Hematopoietic multipotent progenitor cell treated with erythropoietin and hydrocortisone succinate and interleukin-3 and kit ligand, for 4 days (in vitro differentiated cells): Measurements from ENCODE around the gene ZFPM1.

Experiments
- DNase-seq: peaks from one replicate; pipeline ENCODE4 v3.0.0-alpha.2; 2015

ZFPM1 gene

GRCh38 chr16:88435437-88436355 is 17.4 kb upstream of the ZFPM1 start:
- DNase-seq = no peak

- DNase-seq = no peak
Measured at GRCh38 chr16:88436796-88437195, 16.3 kb upstream of the ZFPM1 start.

GRCh38 chr16:88437367-88437964 is 15.6 kb upstream of the ZFPM1 start:
- DNase-seq = peak; percentile 70

GRCh38 chr16:88438084-88438870 is 14.8 kb upstream of the ZFPM1 start:
- DNase-seq = no peak

- DNase-seq = no peak
Measured at GRCh38 chr16:88439016-88439415, 14.1 kb upstream of the ZFPM1 start.

- no peak for DNase-seq
Measured at GRCh38 chr16:88439706-88440105, 13.4 kb upstream of the ZFPM1 start.

GRCh38 chr16:88440111-88440510 is 13.0 kb upstream of the ZFPM1 start:
- DNase-seq = no peak

GRCh38 chr16:88440686-88441405 is 12.2 kb upstream of the ZFPM1 start:
- DNase-seq = no peak

- no peak for DNase-seq
Measured at GRCh38 chr16:88441460-88441859, 11.6 kb upstream of the ZFPM1 start.

- DNase-seq = no peak
Measured at GRCh38 chr16:88442383-88442726, 10.7 kb upstream of the ZFPM1 start.

GRCh38 chr16:88442727-88443576 is 10.1 kb upstream of the ZFPM1 start:
- DNase-seq = peak; percentile 82

GRCh38 chr16:88444826-88445582 is 8.1 kb upstream of the ZFPM1 start:
- DNase-seq = no peak

GRCh38 chr16:88445583-88445960 is 7.5 kb upstream of the ZFPM1 start:
- DNase-seq = no peak

- DNase-seq = no peak
Measured at GRCh38 chr16:88446061-88446460, 7.0 kb upstream of the ZFPM1 start.

GRCh38 chr16:88446736-88447135 is 6.3 kb upstream of the ZFPM1 start:
- DNase-seq = no peak

- no peak for DNase-seq
Measured at GRCh38 chr16:88447881-88448280, 5.2 kb upstream of the ZFPM1 start.

GRCh38 chr16:88448461-88449266 is 4.4 kb upstream of the ZFPM1 start:
- peak; percentile 75 for DNase-seq

- peak; percentile 49 for DNase-seq
Measured at GRCh38 chr16:88449267-88449561, 3.9 kb upstream of the ZFPM1 start.

GRCh38 chr16:88451586-88452481 is 1.2 kb upstream of the ZFPM1 start:
- peak; percentile 78 for DNase-seq
